A549 (cell line): Measurements from ENCODE around the gene WSCD1. TPM values are rescaled to one million over a fixed set of nuclear protein-coding genes. Genes with fewer than 3 reads are reported as not detected.

Experiments
- ATAC-seq, 2 experiments: fragments of 200-7000 bp in 1 of 2; fragments of >200 bp in 1 of 2; cut with Nextera tagmentation in 1 of 2; cut with Tn5 transposase in 1 of 2; 3 replicates each; pipeline versions ENCODE4 v1.8.0 to v1.9.1; 2018 to 2020; ENCODE audit warnings: mild to moderate bottlenecking in 1 of 2, moderate library complexity in 1 of 2
- CTCF ChIA-PET: fragments of 300-600 bp; sonication (Branson Sonifier 250); formaldehyde crosslinking; extraction: SDS; loops from one replicate; lab custom pipeline; 2021; ENCODE audit warnings: antibody characterized with exemption, inconsistent platforms; lab: Yijun Ruan, JAX
- POLR2A ChIA-PET: fragments of 350-600 bp; formaldehyde crosslinking; extraction: SDS; loops from one replicate; lab custom pipeline; 2021; ENCODE audit warnings: antibody characterized with exemption, inconsistent platforms; lab: Yijun Ruan, JAX
- DNase-seq, 2 experiments: peaks; one replicate each; pipeline versions ENCODE4 v3.0.0 to v3.0.0-alpha.2; 2011 to 2016; ENCODE audit warnings: low read depth in 1 of 2, low spot score in 1 of 2
- FAIRE-seq: peaks from 2 replicates; lab custom pipeline; 2011; peaks lifted over from hg19 to GRCh38; lab: Jason Lieb, UNC
- H3K27ac ChIP-seq, 2 experiments: fragments of >200 bp; sonication (Bioruptor Twin); formaldehyde crosslinking; 3 replicates each; pipeline ENCODE4 v1.5.1; 2016 to 2017
- H3K4me1 ChIP-seq: fragments of >200 bp; sonication (Bioruptor Twin); formaldehyde crosslinking; 3 replicates; pipeline ENCODE4 v1.6.1; 2016
- H3K4me2 ChIP-seq: fragments of >200 bp; sonication (Bioruptor Twin); formaldehyde crosslinking; 3 replicates; pipeline ENCODE4 v1.6.1; 2016
- H3K4me3 ChIP-seq: fragments of >200 bp; sonication (Bioruptor Twin); formaldehyde crosslinking; 3 replicates; pipeline ENCODE4 v1.5.1; 2016
- H3K9me3 ChIP-seq: fragments of >200 bp; sonication (Bioruptor Twin); formaldehyde crosslinking; 3 replicates; pipeline ENCODE4 v1.6.1; 2016
- BCL3 ChIP-seq: fragments of >200 bp; sonication (Bioruptor Twin); formaldehyde crosslinking; IDR thresholded peaks from 3 replicates; pipeline ENCODE4 v1.6.1; 2016
- CBX8 ChIP-seq: fragments of 200-600 bp; sonication (generic); IDR thresholded peaks from 2 replicates; pipeline ENCODE4 v1.6.1; 2016
- CHD4 ChIP-seq: fragments of 200-600 bp; sonication (generic); IDR thresholded peaks from 2 replicates; pipeline ENCODE4 v1.6.1; 2016; ENCODE audit warnings: antibody characterized with exemption, mild to moderate bottlenecking, borderline replicate concordance
- EHMT2 ChIP-seq: fragments of 200-600 bp; sonication (generic); IDR thresholded peaks from 2 replicates; pipeline ENCODE4 v1.6.1; 2016; ENCODE audit warnings: antibody characterized with exemption, low read depth, mild to moderate bottlenecking, moderate library complexity
- FOSL2 ChIP-seq, 2 experiments: fragments of 450-650 bp in 1 of 2; fragments of >200 bp in 1 of 2; sonication (Bioruptor Twin) in 1 of 2; formaldehyde crosslinking; IDR thresholded peaks; 2 replicates each; pipeline versions ENCODE4 v1.5.0 to v1.6.1; 2016 to 2020; ENCODE audit warnings: mild to moderate bottlenecking in 1 of 2, moderate library complexity in 1 of 2
- FOXS1 ChIP-seq: fragments of 250-450 bp; sonication (Bioruptor Pico); IDR thresholded peaks from 2 replicates; pipeline ENCODE4 v1.5.0; 2020; ENCODE audit warnings: mild to moderate bottlenecking, moderate library complexity
- GATA3 ChIP-seq: IDR thresholded peaks from 2 replicates; pipeline ENCODE4 v1.6.1; 2012; ENCODE audit warnings: borderline replicate concordance
- HDAC2 ChIP-seq: fragments of 200-600 bp; sonication (generic); IDR thresholded peaks from 2 replicates; pipeline ENCODE4 v1.6.1; 2016
- HOXB5 ChIP-seq: fragments of 250-450 bp; sonication (Bioruptor Pico); IDR thresholded peaks from 2 replicates; pipeline ENCODE4 v1.5.0; 2020; ENCODE audit warnings: mild to moderate bottlenecking, moderate library complexity
- JUNB ChIP-seq: fragments of >200 bp; sonication (Bioruptor Twin); formaldehyde crosslinking; IDR thresholded peaks from 2 replicates; pipeline ENCODE4 v1.6.1; 2016
- KDM1A ChIP-seq: fragments of 200-600 bp; sonication (generic); IDR thresholded peaks from 2 replicates; pipeline ENCODE4 v1.6.1; 2016; ENCODE audit warnings: low read depth, mild to moderate bottlenecking
- MAFK ChIP-seq: fragments of 450-650 bp; IDR thresholded peaks from 2 replicates; pipeline ENCODE4 v1.6.1; 2014; ENCODE audit not compliant: partially characterized antibody
- MAZ ChIP-seq: fragments of 150-350 bp; IDR thresholded peaks from 2 replicates; pipeline ENCODE4 v1.6.1; 2014; ENCODE audit warnings: antibody characterized with exemption, low read depth, low read length, borderline replicate concordance
- NPAS2 ChIP-seq: fragments of 250-450 bp; sonication (Bioruptor Pico); IDR thresholded peaks from 2 replicates; pipeline ENCODE4 v1.8.0; 2022; ENCODE audit warnings: mild to moderate bottlenecking, moderate library complexity, borderline replicate concordance
- NR3C1 ChIP-seq: fragments of >200 bp; sonication (Bioruptor Twin); formaldehyde crosslinking; IDR thresholded peaks from 3 replicates; pipeline ENCODE4 v1.6.1; 2017
- PHF8 ChIP-seq: fragments of 200-600 bp; sonication (generic); IDR thresholded peaks from 2 replicates; pipeline ENCODE4 v1.6.1; 2016; ENCODE audit warnings: low read depth, mild to moderate bottlenecking, antibody characterized with exemption, moderate library complexity, borderline replicate concordance
- RARB ChIP-seq: fragments of 250-450 bp; sonication (Bioruptor Pico); IDR thresholded peaks from 2 replicates; pipeline ENCODE4 v1.8.0; 2021; ENCODE audit warnings: mild to moderate bottlenecking, moderate library complexity
- RCOR1 ChIP-seq: fragments of 150-350 bp; IDR thresholded peaks from 2 replicates; pipeline ENCODE4 v1.6.1; 2014; ENCODE audit warnings: antibody characterized with exemption, low read length, low read depth
- ZC3H11A ChIP-seq: fragments of 450-650 bp; IDR thresholded peaks from 2 replicates; pipeline ENCODE4 v1.6.1; 2014; ENCODE audit warnings: antibody characterized with exemption, mild to moderate bottlenecking
- ZFP36 ChIP-seq: fragments of 450-650 bp; IDR thresholded peaks from 2 replicates; pipeline ENCODE4 v1.6.1; 2014; ENCODE audit warnings: borderline replicate concordance; ENCODE audit not compliant: partially characterized antibody
- ZNF302 ChIP-seq: fragments of 250-450 bp; sonication (Bioruptor Pico); IDR thresholded peaks from 2 replicates; pipeline ENCODE4 v1.9.0; 2021; ENCODE audit warnings: inconsistent platforms, mild to moderate bottlenecking, moderate library complexity
- ZSCAN20 ChIP-seq: fragments of 250-450 bp; sonication (Bioruptor Pico); IDR thresholded peaks from 2 replicates; pipeline ENCODE4 v1.8.0; 2022; ENCODE audit warnings: mild to moderate bottlenecking, moderate library complexity
- WGBS: methylation state at CpG from one replicate; pipeline ENCODE4 v1.1.6; 2017; ENCODE audit errors: missing lambda C conversion rate; 5-methylcytosine and 5-hydroxymethylcytosine counted together
- polyA plus RNA-seq, 4 experiments: library from polyadenylated mRNA; depleted of rRNA in 3 of 4; stranded (reverse); fragments of >200 nt; fragmentation: RNase III in 1 of 4; extraction: RNeasy Plus Mini Kit Qiagen cat#74134 plus additional on column Dnase treatment in 1 of 4; gene quantifications; 2 replicates in 3 of 4; 3 replicates in 1 of 4; pipeline ENCODE4 v1.2.3, GENCODE V29; 2011 to 2017

WSCD1 gene
- polyA plus RNA-seq, 2 of the 4 experiments (the other 2 are of a cell fraction): 1.6 TPM

DNA sequence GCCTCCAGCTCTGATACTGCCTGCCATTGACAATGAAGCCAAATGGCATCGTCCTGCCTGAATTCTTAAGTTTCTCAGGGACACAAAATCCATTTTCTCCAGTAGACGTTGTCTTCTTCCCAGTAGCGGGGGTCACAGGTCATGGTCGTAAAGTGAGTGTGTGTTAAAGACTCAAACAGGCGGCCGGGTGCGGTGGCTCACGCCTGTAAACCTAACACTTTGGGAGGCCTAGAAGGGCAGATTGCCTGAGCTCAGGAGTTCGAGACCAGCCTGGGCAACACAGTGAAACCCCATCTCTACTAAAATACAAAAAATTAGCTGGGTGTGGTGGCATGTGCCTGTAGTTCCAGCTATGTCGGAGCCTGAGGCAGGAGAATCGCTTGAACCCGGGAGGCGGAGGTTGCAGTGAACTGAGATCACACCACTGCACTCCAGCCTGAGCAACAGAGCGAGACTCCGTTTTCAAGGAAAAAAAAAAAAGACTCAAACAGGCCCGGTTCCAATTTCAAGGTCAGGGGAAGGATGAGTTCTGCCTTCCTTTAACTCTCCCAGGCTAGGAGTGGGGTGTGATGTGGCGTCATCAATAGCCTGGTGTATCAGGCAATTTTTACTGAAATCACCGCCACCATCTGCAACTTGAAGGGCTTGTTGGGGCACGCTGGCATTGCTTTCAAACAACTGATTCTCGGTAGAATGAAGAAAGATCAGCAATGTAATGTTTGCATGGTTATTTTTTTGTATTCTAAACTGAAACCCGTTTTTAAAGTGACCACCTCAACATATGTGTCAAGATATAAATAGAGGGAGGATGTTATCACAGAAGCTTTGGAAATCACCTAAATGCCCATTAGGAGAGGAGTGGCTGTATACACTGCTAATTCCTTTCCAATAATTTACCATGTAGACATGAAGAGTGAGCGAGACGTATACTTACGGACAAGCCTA is 91.0 kb downstream of the WSCD1 start:
- no peaks in the 10 kb centered on the region for H3K9me3 ChIP-seq
- no peaks in the 10 kb centered on the region for H3K4me1 ChIP-seq
- no peak overlapping the region for H3K4me3 ChIP-seq
- H3K27ac ChIP-seq: no peak overlapping the region
- ChIA-PET CTCF (interaction anchor here (1.1 to 1.4 kb wide), 3 partner anchors 11 to 92 kb away, joined by 3 to 5 read pairs (median 3); no protein-coding TSS in a partner anchor), POLR2A (no interaction called here)
- H3K4me2 ChIP-seq: no peak overlapping the region
- ATAC-seq (no peak), FAIRE-seq (no peak), DNase-seq (no peak)
- 65% methylated on average over 24 of the region's 24 CpGs for WGBS
- TF ChIP-seq EHMT2: no peak
- no peak for TF ChIP-seq CHD4
- no peak for TF ChIP-seq FOSL2 (IDR thresholded peaks at IDR 0.05)
- TF ChIP-seq FOSL2 (CRISPR knock-in tag; IDR thresholded peaks at IDR 0.05): no peak
- TF ChIP-seq HOXB5 (CRISPR knock-in tag): no peak
- TF ChIP-seq FOXS1 (CRISPR knock-in tag): no peak
- no peak for TF ChIP-seq ZNF302 (CRISPR knock-in tag)
- no peak for TF ChIP-seq JUNB
- TF ChIP-seq ZC3H11A: no peak
- TF ChIP-seq ZSCAN20 (CRISPR knock-in tag): no peak
- no peak for TF ChIP-seq NPAS2 (CRISPR knock-in tag)
- no peak for TF ChIP-seq RARB (CRISPR knock-in tag)
- no peak for TF ChIP-seq CBX8
- no peak for TF ChIP-seq HDAC2
- no peak for TF ChIP-seq PHF8

- POLR2A ChIA-PET: no interaction called here
- Histone ChIP-seq H3K4me2 (no peak overlapping the region), H3K9me3 (no peaks in the 10 kb centered on the region), H3K4me1 (no peaks in the 10 kb centered on the region), H3K4me3 (no peak overlapping the region), H3K27ac (no peak overlapping the region)
- ATAC-seq: no peak
- CTCF ChIA-PET: interaction anchor here (1.0 kb wide), 1 partner anchor 10 kb away, joined by 5 read pairs; no protein-coding TSS in a partner anchor
- FAIRE-seq: no peak
- WGBS: 24% methylated on average over 4 of the region's 4 CpGs
- no peak for DNase-seq
- TF ChIP-seq ZFP36 (no peak), EHMT2 (no peak), CHD4 (no peak), NR3C1 (no peak)
Measured at GRCh38 chr17:6162216-6162615, 92.0 kb downstream of the WSCD1 start.

DNA sequence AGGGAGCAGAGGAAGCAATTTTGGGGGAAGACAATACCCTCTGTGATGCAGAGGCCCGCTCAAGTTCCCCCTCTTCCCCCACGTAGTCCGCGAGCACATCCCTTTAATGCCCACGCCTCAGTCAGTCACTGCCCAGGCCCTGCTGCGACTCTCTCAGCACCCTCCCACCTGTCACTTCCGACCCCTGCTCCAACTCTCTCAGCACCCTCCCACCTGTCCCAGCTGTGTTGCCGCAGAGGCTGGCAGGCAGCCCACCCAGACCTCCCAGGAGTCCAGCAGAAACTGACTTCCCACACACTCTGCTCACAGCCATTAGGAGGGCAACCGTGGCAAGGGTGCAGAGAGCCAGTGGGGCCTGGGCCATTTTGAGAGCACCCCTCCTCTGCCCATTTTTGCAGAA is 92.7 kb downstream of the WSCD1 start:
- DNase-seq (no peak), ATAC-seq (no peak), FAIRE-seq (no peak)
- Histone ChIP-seq H3K9me3 (no peaks in the 10 kb centered on the region), H3K4me1 (no peaks in the 10 kb centered on the region), H3K4me2 (no peak overlapping the region), H3K4me3 (no peak overlapping the region), H3K27ac (no peak overlapping the region)
- ChIA-PET CTCF (interaction anchor here (1.0 kb wide), 1 partner anchor 9 kb away, joined by 5 read pairs; no protein-coding TSS in a partner anchor), POLR2A (no interaction called here)
- TF ChIP-seq MAFK: no peak
- WGBS: 55% methylated on average over 9 of the region's 9 CpGs

GRCh38 chr17:6163612-6164333 is 93.6 kb downstream of the WSCD1 start:
- Histone ChIP-seq H3K9me3 (no peaks in the 10 kb centered on the region), H3K4me3 (no peak overlapping the region), H3K4me2 (no peak overlapping the region), H3K27ac (no peak overlapping the region), H3K4me1 (no peaks in the 10 kb centered on the region)
- no peak for DNase-seq
- POLR2A ChIA-PET: no interaction called here
- no peak for FAIRE-seq
- CTCF ChIA-PET: no interaction called here
- TF ChIP-seq GATA3 (no peak), ZNF302 (CRISPR knock-in tag) (no peak), MAZ (no peak), BCL3 (no peak), ZSCAN20 (CRISPR knock-in tag) (no peak), KDM1A (no peak), EHMT2 (no peak), RCOR1 (no peak)
- 51% methylated on average over 6 of the region's 6 CpGs for WGBS
- no peak for ATAC-seq
